Measurements from ENCODE around the gene IQCB1.
"Not testable (repeated sequence)": the region's sequence is repeated elsewhere in the genome, so short reads cannot be mapped to it uniquely, and the experiment has no call there.

Gene IQCB1
- 37.2 to 42.0 (median 40.8) reads per million in 3 donors for total RNA-seq

- H3K9me3 ChIP-seq (ENCODE audit: control insufficient read depth, low read length), result no peaks in the 10 kb centered on the region
- peaks cover 6% of the 10 kb centered on the region for H3K36me3 ChIP-seq (ENCODE audit: control insufficient read depth, insufficient read depth, low read length)
- H3K27ac ChIP-seq (ENCODE audit: insufficient read depth, low read length, poor library complexity, severe bottlenecking), result peak within 1 kb of the TSS; percentile 91
- no peaks in the 10 kb centered on the region for H3K27me3 ChIP-seq (replicated peaks; ENCODE audit: control insufficient read depth, insufficient read depth, low read length, poor library complexity, severe bottlenecking)
- H3K4me1 ChIP-seq (ENCODE audit: control insufficient read depth, insufficient read depth, low read length, poor library complexity, severe bottlenecking), result peaks cover 16% of the 10 kb centered on the region
- DNase-seq, result peak; percentile 92 to 93 (median 93)
- peak within 1 kb of the TSS; percentile 71 for H3K4me3 ChIP-seq (ENCODE audit: insufficient read depth, low read depth, low read length, poor library complexity, severe bottlenecking)
These were observed at the start of gene IQCB1, which contains the start of gene EAF2 for GRCh38 chr3:121834671-121835464. TSS of gene IQCB1 (minus strand) at chr3:121835060. CDS start at chr3:121828960, 6,100 bp downstream. TSS of gene EAF2 (plus strand) at chr3:121835209. CDS start at chr3:121835286, 77 bp downstream.

- H3K4me3 ChIP-seq (ENCODE audit: insufficient read depth, low read depth, low read length, poor library complexity, severe bottlenecking), result no peak overlapping the region
- no peaks in the 10 kb centered on the region for H3K4me1 ChIP-seq (ENCODE audit: control insufficient read depth, insufficient read depth, low read length, poor library complexity, severe bottlenecking)
- H3K36me3 ChIP-seq (ENCODE audit: control insufficient read depth, insufficient read depth, low read length), result no peaks in the 10 kb centered on the region
- H3K9me3 ChIP-seq (ENCODE audit: control insufficient read depth, low read length), result no peaks in the 10 kb centered on the region
- H3K27ac ChIP-seq (ENCODE audit: insufficient read depth, low read length, poor library complexity, severe bottlenecking), result no peak overlapping the region
- no peaks in the 10 kb centered on the region for H3K27me3 ChIP-seq (replicated peaks; ENCODE audit: control insufficient read depth, insufficient read depth, low read length, poor library complexity, severe bottlenecking)
- DNase-seq, result no peak
These were observed 48.6 kb upstream of the IQCB1 start for GRCh38 chr3:121883507-121883906.

GRCh38 chr3:121878411-121878810 is 43.6 kb upstream of the IQCB1 start:
- H3K4me1 ChIP-seq (ENCODE audit: control insufficient read depth, insufficient read depth, low read length, poor library complexity, severe bottlenecking), result no peaks in the 10 kb centered on the region
- H3K27me3 ChIP-seq (replicated peaks; ENCODE audit: control insufficient read depth, insufficient read depth, low read length, poor library complexity, severe bottlenecking), result no peaks in the 10 kb centered on the region
- H3K4me3 ChIP-seq (ENCODE audit: insufficient read depth, low read depth, low read length, poor library complexity, severe bottlenecking), result no peak overlapping the region
- H3K9me3 ChIP-seq (ENCODE audit: control insufficient read depth, low read length), result no peaks in the 10 kb centered on the region
- no peak for DNase-seq
- no peaks in the 10 kb centered on the region for H3K36me3 ChIP-seq (ENCODE audit: control insufficient read depth, insufficient read depth, low read length)
- no peak overlapping the region for H3K27ac ChIP-seq (ENCODE audit: insufficient read depth, low read length, poor library complexity, severe bottlenecking)

DNA sequence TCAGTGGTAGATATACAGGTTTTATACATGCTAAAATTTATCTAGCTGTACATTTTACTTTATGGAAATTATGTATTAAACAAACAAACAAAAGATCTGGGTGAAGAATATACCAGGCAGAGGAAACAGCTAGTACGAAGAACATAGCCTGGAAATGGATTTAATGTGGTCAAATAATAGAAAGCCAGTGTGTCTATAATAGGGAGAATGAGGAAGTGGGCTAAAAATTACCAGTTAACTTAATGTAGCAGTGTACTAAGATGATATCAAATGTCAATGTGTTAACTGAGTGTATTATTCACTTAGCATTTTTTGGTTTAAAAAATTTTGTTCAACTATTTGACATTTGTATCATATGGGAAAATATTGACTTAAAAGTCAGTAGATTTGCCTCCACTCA is 36.6 kb upstream of the IQCB1 start:
- Histone ChIP-seq H3K27me3 (replicated peaks; ENCODE audit: control insufficient read depth, insufficient read depth, low read length, poor library complexity, severe bottlenecking) (no peaks in the 10 kb centered on the region), H3K4me1 (ENCODE audit: control insufficient read depth, insufficient read depth, low read length, poor library complexity, severe bottlenecking) (no peaks in the 10 kb centered on the region), H3K9me3 (ENCODE audit: control insufficient read depth, low read length) (no peaks in the 10 kb centered on the region), H3K4me3 (ENCODE audit: insufficient read depth, low read depth, low read length, poor library complexity, severe bottlenecking) (no peak overlapping the region), H3K36me3 (ENCODE audit: control insufficient read depth, insufficient read depth, low read length) (no peaks in the 10 kb centered on the region), H3K27ac (ENCODE audit: insufficient read depth, low read length, poor library complexity, severe bottlenecking) (no peak overlapping the region)
- no peak for DNase-seq

DNA sequence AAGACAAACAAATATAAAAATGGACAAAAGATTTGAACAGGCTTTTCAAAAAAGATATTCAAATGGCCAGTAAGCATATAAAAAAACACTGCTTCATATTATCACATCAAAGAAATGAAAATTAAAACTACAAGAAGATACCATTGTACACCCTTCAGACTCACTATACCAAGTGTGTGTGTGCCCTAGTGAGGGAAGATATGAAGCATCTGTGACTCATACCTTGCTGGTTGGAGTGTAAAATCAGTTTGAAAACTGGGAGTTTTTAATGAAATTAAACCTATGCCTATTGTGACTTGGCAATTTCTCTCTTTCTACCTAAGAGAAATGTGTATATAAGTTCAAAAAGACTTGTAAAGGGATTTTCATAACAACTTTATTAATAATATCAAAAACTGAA is 35.9 kb upstream of the IQCB1 start:
- H3K36me3 ChIP-seq (ENCODE audit: control insufficient read depth, insufficient read depth, low read length), result no peaks in the 10 kb centered on the region
- H3K4me3 ChIP-seq (ENCODE audit: insufficient read depth, low read depth, low read length, poor library complexity, severe bottlenecking), result no peak overlapping the region
- no peak overlapping the region for H3K27ac ChIP-seq (ENCODE audit: insufficient read depth, low read length, poor library complexity, severe bottlenecking)
- DNase-seq, result no peak
- H3K27me3 ChIP-seq (replicated peaks; ENCODE audit: control insufficient read depth, insufficient read depth, low read length, poor library complexity, severe bottlenecking), result no peaks in the 10 kb centered on the region
- no peaks in the 10 kb centered on the region for H3K9me3 ChIP-seq (ENCODE audit: control insufficient read depth, low read length)
- no peaks in the 10 kb centered on the region for H3K4me1 ChIP-seq (ENCODE audit: control insufficient read depth, insufficient read depth, low read length, poor library complexity, severe bottlenecking)

DNA sequence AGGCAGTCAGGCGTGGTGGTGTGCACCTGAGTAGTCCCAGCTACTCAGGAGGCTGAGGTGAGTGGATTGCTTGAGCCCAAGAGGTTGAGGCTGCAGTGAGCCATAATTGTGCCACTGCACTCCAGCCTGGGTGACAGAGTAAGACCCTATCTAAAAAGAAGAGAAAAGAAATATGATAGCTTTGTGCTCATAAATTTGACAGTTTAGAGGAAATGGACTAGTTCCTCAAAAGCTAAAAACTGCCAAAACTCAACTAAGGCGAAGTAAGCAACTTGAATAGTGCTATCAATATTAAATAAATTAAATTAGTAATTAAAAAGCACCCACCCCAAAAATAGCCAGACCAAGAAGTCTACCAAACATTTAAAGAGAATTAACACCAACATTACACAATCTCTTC is 34.9 kb upstream of the IQCB1 start:
- no peak for DNase-seq
- Histone ChIP-seq H3K27me3 (replicated peaks; ENCODE audit: control insufficient read depth, insufficient read depth, low read length, poor library complexity, severe bottlenecking) (no peaks in the 10 kb centered on the region), H3K9me3 (ENCODE audit: control insufficient read depth, low read length) (no peaks in the 10 kb centered on the region), H3K4me3 (ENCODE audit: insufficient read depth, low read depth, low read length, poor library complexity, severe bottlenecking) (no peak overlapping the region), H3K4me1 (ENCODE audit: control insufficient read depth, insufficient read depth, low read length, poor library complexity, severe bottlenecking) (no peaks in the 10 kb centered on the region), H3K27ac (ENCODE audit: insufficient read depth, low read length, poor library complexity, severe bottlenecking) (no peak overlapping the region), H3K36me3 (ENCODE audit: control insufficient read depth, insufficient read depth, low read length) (no peaks in the 10 kb centered on the region)

DNA sequence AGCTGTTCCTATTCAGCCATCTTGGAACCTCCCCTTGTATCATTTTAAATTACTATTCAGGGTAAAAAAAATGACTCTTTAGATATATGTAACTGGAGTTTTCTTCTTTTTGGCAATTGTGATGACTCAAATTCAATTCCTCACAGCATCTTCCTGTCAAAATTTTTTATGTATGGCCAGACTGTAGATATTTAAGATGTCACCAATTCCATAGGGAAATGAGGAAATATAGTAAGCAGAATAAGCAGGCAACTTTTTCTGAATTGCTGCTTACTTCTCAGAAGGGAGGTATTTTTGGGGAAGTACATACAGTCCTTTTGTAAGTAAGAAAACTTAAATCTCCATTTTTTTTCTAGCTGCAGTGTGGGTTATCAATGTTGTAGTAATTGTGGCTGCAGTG is 28.9 kb upstream of the IQCB1 start:
- Histone ChIP-seq H3K27ac (ENCODE audit: insufficient read depth, low read length, poor library complexity, severe bottlenecking) (no peak overlapping the region), H3K9me3 (ENCODE audit: control insufficient read depth, low read length) (no peaks in the 10 kb centered on the region)

DNA sequence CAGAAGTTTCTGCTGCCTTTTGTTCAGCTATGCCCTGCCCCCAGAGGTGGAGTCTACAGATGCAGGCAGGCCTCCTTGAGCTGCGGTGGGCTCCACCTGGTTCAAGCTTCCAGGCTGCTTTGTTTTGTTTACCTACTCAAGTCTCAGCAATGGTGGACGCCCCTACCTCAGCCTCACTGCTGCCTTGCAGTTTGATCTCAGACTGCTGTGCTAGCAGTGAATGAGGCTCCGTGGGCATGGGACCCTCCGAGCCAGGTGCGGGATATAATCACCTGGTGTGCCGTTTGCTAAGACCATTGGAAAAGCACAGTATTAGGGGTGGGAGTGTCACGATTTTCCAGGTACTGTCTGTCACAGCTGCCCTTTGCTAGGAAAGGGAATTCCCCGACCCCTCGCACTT is 28.4 kb upstream of the IQCB1 start:
- DNase-seq; H3K27me3 ChIP-seq (replicated peaks; ENCODE audit: control insufficient read depth, insufficient read depth, low read length, poor library complexity, severe bottlenecking): not testable (repeated sequence)

More for the DNA sequence above, 28.9 kb upstream of the IQCB1 start:
- no peaks in the 10 kb centered on the region for H3K36me3 ChIP-seq (ENCODE audit: control insufficient read depth, insufficient read depth, low read length)
- no peak overlapping the region for H3K4me3 ChIP-seq (ENCODE audit: insufficient read depth, low read depth, low read length, poor library complexity, severe bottlenecking)
- H3K27me3 ChIP-seq (replicated peaks; ENCODE audit: control insufficient read depth, insufficient read depth, low read length, poor library complexity, severe bottlenecking), result no peaks in the 10 kb centered on the region
- H3K4me1 ChIP-seq (ENCODE audit: control insufficient read depth, insufficient read depth, low read length, poor library complexity, severe bottlenecking), result no peaks in the 10 kb centered on the region
- no peak for DNase-seq

DNA sequence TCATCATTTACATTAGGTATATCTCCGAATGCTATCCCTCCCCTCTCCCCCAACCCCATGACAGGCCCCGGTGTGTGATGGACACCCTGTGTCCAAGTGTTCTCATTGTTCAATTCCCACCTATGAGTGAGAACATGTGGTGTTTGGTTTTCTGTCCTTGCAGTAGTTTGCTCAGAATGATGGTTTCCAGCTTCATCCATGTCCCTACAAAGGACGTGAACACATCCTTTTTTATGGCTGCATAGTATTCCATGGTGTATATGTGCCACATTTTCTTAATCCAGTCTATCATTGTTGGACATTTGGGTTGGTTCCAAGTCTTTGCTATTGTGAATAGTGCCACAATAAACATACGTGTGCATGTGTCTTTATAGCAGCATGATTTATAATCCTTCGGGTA is 22.9 kb upstream of the IQCB1 start:
- not testable (repeated sequence) for H3K27me3 ChIP-seq (replicated peaks; ENCODE audit: control insufficient read depth, insufficient read depth, low read length, poor library complexity, severe bottlenecking); H3K9me3 ChIP-seq (ENCODE audit: control insufficient read depth, low read length); H3K27ac ChIP-seq (ENCODE audit: insufficient read depth, low read length, poor library complexity, severe bottlenecking); DNase-seq; H3K4me3 ChIP-seq (ENCODE audit: insufficient read depth, low read depth, low read length, poor library complexity, severe bottlenecking); H3K4me1 ChIP-seq (ENCODE audit: control insufficient read depth, insufficient read depth, low read length, poor library complexity, severe bottlenecking); H3K36me3 ChIP-seq (ENCODE audit: control insufficient read depth, insufficient read depth, low read length)

More for the DNA sequence above, 28.4 kb upstream of the IQCB1 start:
- not testable (repeated sequence) for H3K27ac ChIP-seq (ENCODE audit: insufficient read depth, low read length, poor library complexity, severe bottlenecking); H3K4me3 ChIP-seq (ENCODE audit: insufficient read depth, low read depth, low read length, poor library complexity, severe bottlenecking); H3K9me3 ChIP-seq (ENCODE audit: control insufficient read depth, low read length); H3K4me1 ChIP-seq (ENCODE audit: control insufficient read depth, insufficient read depth, low read length, poor library complexity, severe bottlenecking); H3K36me3 ChIP-seq (ENCODE audit: control insufficient read depth, insufficient read depth, low read length)

GRCh38 chr3:121855555-121855954 is 20.7 kb upstream of the IQCB1 start:
- no peaks in the 10 kb centered on the region for H3K27me3 ChIP-seq (replicated peaks; ENCODE audit: control insufficient read depth, insufficient read depth, low read length, poor library complexity, severe bottlenecking)
- no peaks in the 10 kb centered on the region for H3K9me3 ChIP-seq (ENCODE audit: control insufficient read depth, low read length)
- H3K36me3 ChIP-seq (ENCODE audit: control insufficient read depth, insufficient read depth, low read length), result no peaks in the 10 kb centered on the region
- no peak overlapping the region for H3K27ac ChIP-seq (ENCODE audit: insufficient read depth, low read length, poor library complexity, severe bottlenecking)
- no peak overlapping the region for H3K4me3 ChIP-seq (ENCODE audit: insufficient read depth, low read depth, low read length, poor library complexity, severe bottlenecking)
- no peaks in the 10 kb centered on the region for H3K4me1 ChIP-seq (ENCODE audit: control insufficient read depth, insufficient read depth, low read length, poor library complexity, severe bottlenecking)
- DNase-seq, result no peak

All from effector memory CD4-positive, alpha-beta T cell (primary cell).